GM12878 (cell line): ENCODE measurements around the gene UNC50.

Source experiments
- CHD1 ChIP-seq: IDR thresholded peaks from 2 replicates; pipeline ENCODE4 v1.6.1; 2012; ENCODE audit warnings: low read depth, low read length, improper control_type of control experiment
- CTCF ChIP-seq, 3 experiments: IDR thresholded peaks in 2 of 3; conservative IDR thresholded peaks in 1 of 3; 2 replicates each; pipeline ENCODE4 v1.5.1; 2011; ENCODE audit warnings: low read depth in 3 of 3, low read length in 3 of 3, mild to moderate bottlenecking in 3 of 3, control low read depth in 2 of 3, moderate library complexity in 2 of 3, inconsistent platforms in 1 of 3, mixed read lengths in 1 of 3; ENCODE audit not compliant: control insufficient read depth in 2 of 3, insufficient read depth in 1 of 3; ENCODE audit errors: extremely low read depth in 1 of 3
- EZH2 ChIP-seq: IDR thresholded peaks from 2 replicates; pipeline ENCODE4 v1.6.1; 2012; ENCODE audit warnings: low read depth, mild to moderate bottlenecking, control low read depth, inconsistent platforms, low read length, borderline replicate concordance; ENCODE audit not compliant: control insufficient read depth
- JUND ChIP-seq: IDR thresholded peaks from 2 replicates; pipeline ENCODE4 v1.6.1; 2012; ENCODE audit warnings: low read depth, mild to moderate bottlenecking, low read length, improper control_type of control experiment, moderate library complexity
- MLLT1 ChIP-seq: fragments of 450-650 bp; IDR thresholded peaks from 2 replicates; pipeline ENCODE4 v1.6.1; 2016; ENCODE audit warnings: mild to moderate bottlenecking
- ZNF207 ChIP-seq: fragments of 450-650 bp; IDR thresholded peaks from 2 replicates; pipeline ENCODE4 v1.6.1; 2014; ENCODE audit warnings: antibody characterized with exemption, mild to moderate bottlenecking, borderline replicate concordance
- ZZZ3 ChIP-seq: IDR thresholded peaks from 2 replicates; pipeline ENCODE4 v1.6.1; 2011; ENCODE audit warnings: low read depth; ENCODE audit not compliant: control insufficient read depth, insufficient read length

GRCh38 chr2:98589489-98589888, 18.9 kb upstream of the UNC50 start:
- no peak for TF ChIP-seq ZZZ3
- TF ChIP-seq JUND: no peak
- no peak for TF ChIP-seq MLLT1
- TF ChIP-seq CTCF (IDR thresholded peaks at IDR 0.05 in 2 of 3, conservative IDR thresholded peaks at IDR 0.05 in 1 of 3; ENCODE audit: control insufficient read depth in 2 of 3, extremely low read depth in 1 of 3, insufficient read depth in 1 of 3, low read depth in 3 of 3, low read length in 3 of 3): no peak
- no peak for TF ChIP-seq ZNF207
- no peak for TF ChIP-seq CHD1
- TF ChIP-seq EZH2: no peak
